Measurements from ENCODE around the gene NCKAP5.
"Not testable (repeated sequence)": the region's sequence is repeated elsewhere in the genome, so short reads cannot be mapped to it uniquely, and the experiment has no call there.

NCKAP5 gene

GRCh38 chr2:133521146-133521745 lies 47.0 kb downstream of the NCKAP5 start:
- Histone ChIP-seq H3K27ac (ENCODE audit: low read length, poor library complexity, severe bottlenecking) (no peak overlapping the region), H3K79me1 (replicated peaks; ENCODE audit: low read length, poor library complexity, severe bottlenecking) (no peaks in the 10 kb centered on the region), H3K4ac (ENCODE audit: low read depth in 1 of 2, low read length in 2 of 2) (no peak overlapping the region), H3K9me3 (ENCODE audit: control insufficient read depth, low read length) (no peaks in the 10 kb centered on the region), H3K4me3 (ENCODE audit: insufficient read depth in 1 of 2, low read depth in 1 of 2, low read length in 2 of 2) (no peak overlapping the region), H4K8ac (ENCODE audit: low read length) (no peak overlapping the region), H3K4me1 (ENCODE audit: control insufficient read depth, insufficient read depth, low read depth, low read length) (no peaks in the 10 kb centered on the region), H3K27me3 (ENCODE audit: control insufficient read depth in 1 of 2, insufficient read depth in 1 of 2, low read length in 2 of 2) (no peaks in the 10 kb centered on the region), H2BK5ac (ENCODE audit: low read depth, low read length, poor library complexity, severe bottlenecking) (no peak overlapping the region), H3K4me2 (ENCODE audit: low read length, poor library complexity, severe bottlenecking) (no peak overlapping the region), H2BK12ac (ENCODE audit: low read length in 2 of 2) (no peak overlapping the region), H3K23ac (ENCODE audit: low read length in 2 of 2) (no peak overlapping the region), H4K91ac (ENCODE audit: low read length) (no peak overlapping the region), H2BK120ac (ENCODE audit: low read depth, low read length) (no peak overlapping the region), H2BK15ac (ENCODE audit: low read depth, poor library complexity, severe bottlenecking) (no peak overlapping the region), H2AFZ (ENCODE audit: low read depth, low read length) (no peak overlapping the region), H3K18ac (ENCODE audit: low read depth in 1 of 2, low read length in 2 of 2) (no peak overlapping the region), H2AK5ac (ENCODE audit: low read length, severe bottlenecking) (no peak overlapping the region), H3K14ac (ENCODE audit: low read length in 2 of 2) (no peak overlapping the region), H3K36me3 (ENCODE audit: control insufficient read depth in 1 of 2, insufficient read depth in 2 of 2, low read depth in 1 of 2, low read length in 2 of 2) (no peaks in the 10 kb centered on the region), H3K9ac (ENCODE audit: low read length) (no peak overlapping the region)
- WGBS = 82% methylated on average over 3 of the region's 3 CpGs
- DNase-seq = peak; percentile 56

GRCh38 chr2:133519677-133520076 lies 48.6 kb downstream of the NCKAP5 start:
- H3K18ac ChIP-seq (ENCODE audit: low read depth in 1 of 2, low read length in 2 of 2); H4K91ac ChIP-seq (ENCODE audit: low read length); H3K36me3 ChIP-seq (ENCODE audit: control insufficient read depth in 1 of 2, insufficient read depth in 2 of 2, low read depth in 1 of 2, low read length in 2 of 2); H2BK15ac ChIP-seq (ENCODE audit: low read depth, poor library complexity, severe bottlenecking); H2AK5ac ChIP-seq (ENCODE audit: low read length, severe bottlenecking); DNase-seq; H3K4ac ChIP-seq (ENCODE audit: low read depth in 1 of 2, low read length in 2 of 2); H3K27ac ChIP-seq (ENCODE audit: low read length, poor library complexity, severe bottlenecking); H3K4me3 ChIP-seq (ENCODE audit: insufficient read depth in 1 of 2, low read depth in 1 of 2, low read length in 2 of 2); H3K14ac ChIP-seq (ENCODE audit: low read length in 2 of 2); H3K9ac ChIP-seq (ENCODE audit: low read length); H3K23ac ChIP-seq (ENCODE audit: low read length in 2 of 2); H2AFZ ChIP-seq (ENCODE audit: low read depth, low read length); H3K4me2 ChIP-seq (ENCODE audit: low read length, poor library complexity, severe bottlenecking); H4K8ac ChIP-seq (ENCODE audit: low read length); H3K27me3 ChIP-seq (ENCODE audit: control insufficient read depth in 1 of 2, insufficient read depth in 1 of 2, low read length in 2 of 2); H3K9me3 ChIP-seq (ENCODE audit: control insufficient read depth, low read length); H2BK120ac ChIP-seq (ENCODE audit: low read depth, low read length); H3K79me1 ChIP-seq (replicated peaks; ENCODE audit: low read length, poor library complexity, severe bottlenecking); H2BK5ac ChIP-seq (ENCODE audit: low read depth, low read length, poor library complexity, severe bottlenecking); H2BK12ac ChIP-seq (ENCODE audit: low read length in 2 of 2); H3K4me1 ChIP-seq (ENCODE audit: control insufficient read depth, insufficient read depth, low read depth, low read length): not testable (repeated sequence)
- WGBS = 50% methylated on average over 3 of the region's 7 CpGs

DNA sequence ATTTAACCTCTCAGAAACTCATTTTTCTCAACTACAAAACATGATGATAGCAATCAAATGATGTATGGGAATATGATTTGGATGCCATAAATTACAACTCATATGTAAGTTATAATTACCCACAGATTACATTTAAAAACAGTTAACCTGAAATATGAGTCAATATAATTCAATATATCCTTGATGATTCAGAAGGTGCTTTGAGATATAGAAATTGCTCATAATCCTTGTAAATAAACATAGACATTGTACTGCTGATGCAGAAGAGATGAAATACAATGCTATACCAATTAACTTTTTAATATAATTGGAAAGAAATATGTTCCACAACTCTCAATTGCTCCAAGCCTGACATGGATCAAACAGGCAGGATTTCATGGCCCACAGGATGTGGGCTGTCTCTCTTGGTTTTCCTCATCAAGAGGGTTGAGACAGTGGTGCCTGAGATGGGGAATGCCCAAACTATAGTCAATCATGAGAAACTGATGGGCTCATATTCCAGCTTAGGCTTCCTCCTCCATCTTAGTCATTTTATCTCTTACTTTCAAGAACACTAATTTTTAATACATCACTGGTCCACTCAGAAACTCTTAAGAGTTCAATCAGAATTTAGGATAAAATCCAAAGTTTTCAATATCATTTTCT lies 49.4 kb downstream of the NCKAP5 start:
- Histone ChIP-seq H3K18ac (ENCODE audit: low read depth in 1 of 2, low read length in 2 of 2) (no peak overlapping the region), H3K9ac (ENCODE audit: low read length) (no peak overlapping the region), H2BK15ac (ENCODE audit: low read depth, poor library complexity, severe bottlenecking) (no peak overlapping the region), H3K14ac (ENCODE audit: low read length in 2 of 2) (no peak overlapping the region), H3K36me3 (ENCODE audit: control insufficient read depth in 1 of 2, insufficient read depth in 2 of 2, low read depth in 1 of 2, low read length in 2 of 2) (no peaks in the 10 kb centered on the region), H3K79me1 (replicated peaks; ENCODE audit: low read length, poor library complexity, severe bottlenecking) (no peaks in the 10 kb centered on the region), H3K4me1 (ENCODE audit: control insufficient read depth, insufficient read depth, low read depth, low read length) (no peaks in the 10 kb centered on the region), H3K9me3 (ENCODE audit: control insufficient read depth, low read length) (no peaks in the 10 kb centered on the region), H3K4ac (ENCODE audit: low read depth in 1 of 2, low read length in 2 of 2) (no peak overlapping the region), H4K8ac (ENCODE audit: low read length) (no peak overlapping the region), H2AK5ac (ENCODE audit: low read length, severe bottlenecking) (no peak overlapping the region), H3K4me2 (ENCODE audit: low read length, poor library complexity, severe bottlenecking) (no peak overlapping the region), H2AFZ (ENCODE audit: low read depth, low read length) (no peak overlapping the region), H3K23ac (ENCODE audit: low read length in 2 of 2) (no peak overlapping the region), H3K27ac (ENCODE audit: low read length, poor library complexity, severe bottlenecking) (no peak overlapping the region), H2BK5ac (ENCODE audit: low read depth, low read length, poor library complexity, severe bottlenecking) (no peak overlapping the region), H4K91ac (ENCODE audit: low read length) (no peak overlapping the region), H3K27me3 (ENCODE audit: control insufficient read depth in 1 of 2, insufficient read depth in 1 of 2, low read length in 2 of 2) (no peaks in the 10 kb centered on the region), H2BK120ac (ENCODE audit: low read depth, low read length) (no peak overlapping the region), H2BK12ac (ENCODE audit: low read length in 2 of 2) (no peak overlapping the region), H3K4me3 (ENCODE audit: insufficient read depth in 1 of 2, low read depth in 1 of 2, low read length in 2 of 2) (no peak overlapping the region)
- no peak for DNase-seq

DNA sequence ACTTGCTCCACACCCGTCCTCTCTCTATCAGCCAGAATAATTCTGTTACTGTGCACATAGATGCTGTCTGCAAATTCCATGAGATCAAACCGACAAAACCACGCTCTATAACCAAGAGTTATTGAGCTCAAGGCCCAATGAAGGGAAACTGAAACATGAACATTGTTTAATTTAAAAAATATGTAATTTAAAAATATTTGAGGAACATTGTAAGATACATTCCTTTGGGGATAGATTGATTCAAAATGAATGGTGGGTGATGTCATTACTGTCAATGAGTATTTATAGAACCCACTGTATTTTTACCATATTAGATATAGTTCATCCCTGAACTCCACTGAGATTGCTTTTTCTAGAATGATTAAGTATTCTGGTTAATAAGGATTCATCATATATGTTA lies 50.4 kb downstream of the NCKAP5 start:
- Histone ChIP-seq H3K18ac (ENCODE audit: low read depth in 1 of 2, low read length in 2 of 2) (no peak overlapping the region), H3K4me1 (ENCODE audit: control insufficient read depth, insufficient read depth, low read depth, low read length) (no peaks in the 10 kb centered on the region), H3K9me3 (ENCODE audit: control insufficient read depth, low read length) (no peaks in the 10 kb centered on the region), H3K4ac (ENCODE audit: low read depth in 1 of 2, low read length in 2 of 2) (no peak overlapping the region), H4K91ac (ENCODE audit: low read length) (no peak overlapping the region), H3K4me3 (ENCODE audit: insufficient read depth in 1 of 2, low read depth in 1 of 2, low read length in 2 of 2) (no peak overlapping the region), H4K8ac (ENCODE audit: low read length) (no peak overlapping the region), H2AFZ (ENCODE audit: low read depth, low read length) (no peak overlapping the region), H3K27ac (ENCODE audit: low read length, poor library complexity, severe bottlenecking) (no peak overlapping the region), H2BK15ac (ENCODE audit: low read depth, poor library complexity, severe bottlenecking) (no peak overlapping the region), H3K4me2 (ENCODE audit: low read length, poor library complexity, severe bottlenecking) (no peak overlapping the region), H3K36me3 (ENCODE audit: control insufficient read depth in 1 of 2, insufficient read depth in 2 of 2, low read depth in 1 of 2, low read length in 2 of 2) (no peaks in the 10 kb centered on the region), H3K14ac (ENCODE audit: low read length in 2 of 2) (no peak overlapping the region), H3K79me1 (replicated peaks; ENCODE audit: low read length, poor library complexity, severe bottlenecking) (no peaks in the 10 kb centered on the region), H3K9ac (ENCODE audit: low read length) (no peak overlapping the region), H2BK12ac (ENCODE audit: low read length in 2 of 2) (no peak overlapping the region), H2BK5ac (ENCODE audit: low read depth, low read length, poor library complexity, severe bottlenecking) (no peak overlapping the region), H2BK120ac (ENCODE audit: low read depth, low read length) (no peak overlapping the region), H3K23ac (ENCODE audit: low read length in 2 of 2) (no peak overlapping the region), H2AK5ac (ENCODE audit: low read length, severe bottlenecking) (no peak overlapping the region), H3K27me3 (ENCODE audit: control insufficient read depth in 1 of 2, insufficient read depth in 1 of 2, low read length in 2 of 2) (no peaks in the 10 kb centered on the region)
- no peak for DNase-seq
- 100% methylated on average over 1 of the region's 3 CpGs for WGBS
